Peyer's patch (tissue), 4 donors: ENCODE measurements around the gene CNOT10.

Experiments
- CTCF ChIP-seq, 6 experiments: fragments of 450-650 bp in 4 of 6; fragments of 200-600 bp in 2 of 6; sonication (generic) in 1 of 6; IDR thresholded peaks; one replicate each; pipeline ENCODE4 v1.5.1; 2017 to 2019; ENCODE audit warnings: antibody characterized with exemption in 6 of 6, mild to moderate bottlenecking in 3 of 6, moderate library complexity in 1 of 6
- POLR2A ChIP-seq, 2 donors: fragments of 450-650 bp; IDR thresholded peaks; one replicate each; pipeline ENCODE4 v1.5.1; 2017; ENCODE audit warnings: antibody characterized with exemption in 2 of 2, mild to moderate bottlenecking in 2 of 2, moderate library complexity in 2 of 2

- no peak for TF ChIP-seq CTCF (IDR thresholded peaks at IDR 0.05)
- TF ChIP-seq POLR2A (IDR thresholded peaks at IDR 0.05), result no peak
Measured at GRCh38 chr3:32675164-32675563, 9.8 kb upstream of the CNOT10 start.
